Medulla oblongata (tissue), 1 donor: ENCODE results near the gene MOK.

ENCODE experiments used
- DNase-seq: peaks from one replicate; pipeline ENCODE4 v3.0.0-alpha.2; 2015; ENCODE audit errors: extremely low spot score

MOK gene

GRCh38 chr14:102203382-102203781, 101.6 kb downstream of the MOK start:
- DNase-seq, result no peak

GRCh38 chr14:102202944-102203343, 102.0 kb downstream of the MOK start:
- no peak for DNase-seq

- DNase-seq, result no peak
These were observed 103.2 kb downstream of the MOK start for GRCh38 chr14:102201776-102202175.

DNA sequence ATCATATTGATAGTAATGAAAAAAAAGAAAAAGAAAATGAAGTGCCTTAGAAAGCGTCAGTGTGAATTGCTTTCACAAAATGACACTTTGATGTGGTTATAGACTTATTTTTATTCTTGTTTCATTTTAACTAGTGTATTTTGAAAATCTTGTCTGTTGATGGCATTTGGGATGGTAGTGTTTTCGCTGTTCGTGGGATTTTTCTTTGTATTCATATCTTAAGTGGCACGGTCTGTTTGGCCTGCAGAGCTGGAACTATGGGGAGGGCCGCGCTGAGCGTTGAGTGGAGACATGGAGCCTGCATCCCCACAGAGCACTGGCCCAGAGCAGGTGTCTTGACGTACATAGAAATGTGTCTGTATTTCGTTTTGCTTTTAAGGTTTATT, 103.6 kb downstream of the MOK start:
- no peak for DNase-seq

- no peak for DNase-seq
These were observed 104.1 kb downstream of the MOK start for GRCh38 chr14:102200690-102201352.

DNA sequence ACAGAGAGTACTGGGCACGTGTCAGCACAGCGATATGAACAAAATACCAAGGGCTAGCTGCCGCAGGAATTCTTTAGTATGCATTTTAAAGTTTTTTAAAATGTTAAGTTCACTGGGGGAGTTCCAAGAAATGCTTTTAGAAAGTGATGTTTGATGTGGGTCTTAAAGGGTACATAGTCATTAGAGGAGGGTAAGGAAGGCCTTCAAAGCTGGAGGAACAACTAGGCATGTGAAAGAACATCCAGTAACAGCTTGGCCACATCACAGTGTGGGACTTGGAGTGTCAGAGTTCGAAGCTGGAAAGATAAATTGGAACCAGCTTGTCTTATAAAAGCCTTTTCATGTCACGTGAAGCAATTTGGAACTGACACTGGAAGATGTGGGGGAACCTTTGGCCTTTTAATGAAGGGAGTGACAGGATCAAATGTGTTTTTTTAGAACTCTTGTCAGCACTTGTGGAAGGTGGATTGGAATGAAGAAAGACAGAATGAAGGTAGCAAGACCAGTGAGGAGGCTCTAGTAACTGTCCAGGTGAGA, 107.6 kb downstream of the MOK start:
- DNase-seq, result no peak

DNA sequence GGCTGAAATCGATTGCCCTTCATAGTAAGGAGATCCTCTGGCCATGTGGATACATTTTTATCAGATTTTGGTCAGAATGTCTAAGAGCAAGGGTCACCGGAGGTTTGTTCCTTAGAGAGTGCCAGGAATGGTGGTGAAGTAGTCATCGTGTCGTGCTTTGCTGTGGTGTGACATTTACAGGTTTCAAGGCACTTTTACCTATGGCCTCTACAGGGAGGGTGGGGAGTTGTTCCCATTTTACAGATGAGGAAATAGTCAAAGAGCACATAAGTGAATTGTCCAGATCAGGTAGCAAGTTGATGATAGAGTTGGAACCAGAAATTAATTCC, 108.1 kb downstream of the MOK start:
- DNase-seq, result no peak

- peak; percentile 97 for DNase-seq
These were observed 108.7 kb downstream of the MOK start for GRCh38 chr14:102196039-102196901.

- DNase-seq, result no peak
These were observed 109.5 kb downstream of the MOK start for GRCh38 chr14:102195446-102195845.

- DNase-seq, result no peak
These were observed 110.1 kb downstream of the MOK start for GRCh38 chr14:102194856-102195255.

- DNase-seq, result no peak
These were observed 112.0 kb downstream of the MOK start for GRCh38 chr14:102192840-102193502.

- DNase-seq, result no peak
These were observed 115.1 kb downstream of the MOK start for GRCh38 chr14:102189874-102190273.

DNA sequence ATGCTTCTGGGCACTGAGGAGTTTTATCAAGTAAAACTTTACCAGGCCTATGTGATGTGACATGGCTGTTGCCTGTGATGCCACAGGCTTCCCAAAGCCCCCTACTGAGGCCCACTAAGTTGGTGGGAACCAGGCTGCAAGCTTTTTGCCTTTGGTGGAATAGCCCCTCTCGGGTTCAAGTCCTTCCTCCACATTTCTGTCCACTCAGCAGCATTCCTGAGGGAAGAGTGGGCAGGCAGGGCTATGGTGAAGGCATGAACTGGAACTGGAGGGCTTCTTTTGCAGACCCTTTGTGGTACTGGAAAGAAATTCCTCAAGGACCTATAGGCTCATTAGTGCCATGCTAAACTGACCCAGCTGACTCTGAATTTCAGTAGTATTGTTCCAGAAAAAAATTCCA, 116.8 kb downstream of the MOK start:
- DNase-seq, result no peak

GRCh38 chr14:102187568-102188001, 117.4 kb downstream of the MOK start:
- DNase-seq, result peak; percentile 78

- no peak for DNase-seq
These were observed 117.9 kb downstream of the MOK start for GRCh38 chr14:102187044-102187443.

DNA sequence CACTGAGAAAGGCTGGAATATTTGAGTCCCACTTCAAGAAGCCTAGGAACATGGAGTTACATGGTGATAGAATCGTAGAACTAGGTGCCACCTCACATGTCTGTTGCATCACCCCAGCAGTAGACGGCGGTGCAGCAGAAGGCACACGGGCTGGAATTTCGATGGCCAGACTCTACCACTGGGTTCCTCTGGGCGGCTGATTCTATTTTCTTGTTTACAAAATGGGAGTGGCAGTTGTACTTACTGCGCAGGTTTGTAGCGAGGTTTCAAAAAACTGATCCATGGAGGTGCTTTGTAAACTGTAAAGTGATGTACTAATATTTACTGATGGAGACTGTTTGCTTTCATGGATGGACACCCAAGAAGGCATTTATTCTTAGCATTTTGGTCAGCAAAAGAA, 119.6 kb downstream of the MOK start:
- no peak for DNase-seq

- DNase-seq, result peak; percentile 74
These were observed 120.5 kb downstream of the MOK start for GRCh38 chr14:102184316-102185035.

DNA sequence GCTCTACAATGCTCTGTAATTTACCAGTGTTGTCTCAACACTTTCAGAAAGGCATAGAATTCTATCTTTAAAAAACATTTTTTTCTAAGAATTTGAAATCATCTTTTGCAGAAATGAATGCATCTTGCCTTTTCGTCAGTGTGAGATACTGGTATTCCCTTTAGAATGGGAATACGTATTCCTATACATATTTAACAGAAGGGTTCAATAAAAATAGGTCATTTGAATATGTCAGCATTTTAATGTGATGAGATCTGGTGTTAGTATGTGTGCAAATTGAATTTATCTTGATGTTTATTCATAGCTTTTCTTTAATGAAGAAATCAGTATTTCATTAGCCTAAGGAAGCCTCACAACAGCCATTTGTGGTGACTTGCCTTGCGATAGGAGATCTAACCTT, 121.1 kb downstream of the MOK start:
- DNase-seq, result no peak

- no peak for DNase-seq
These were observed 121.9 kb downstream of the MOK start for GRCh38 chr14:102182936-102183619.

- peak; percentile 64 for DNase-seq
These were observed 122.8 kb downstream of the MOK start for GRCh38 chr14:102182190-102182589.

GRCh38 chr14:102181187-102181586, 123.8 kb downstream of the MOK start:
- no peak for DNase-seq
